ENCODE measurements around the gene OTOL1.

DNA sequence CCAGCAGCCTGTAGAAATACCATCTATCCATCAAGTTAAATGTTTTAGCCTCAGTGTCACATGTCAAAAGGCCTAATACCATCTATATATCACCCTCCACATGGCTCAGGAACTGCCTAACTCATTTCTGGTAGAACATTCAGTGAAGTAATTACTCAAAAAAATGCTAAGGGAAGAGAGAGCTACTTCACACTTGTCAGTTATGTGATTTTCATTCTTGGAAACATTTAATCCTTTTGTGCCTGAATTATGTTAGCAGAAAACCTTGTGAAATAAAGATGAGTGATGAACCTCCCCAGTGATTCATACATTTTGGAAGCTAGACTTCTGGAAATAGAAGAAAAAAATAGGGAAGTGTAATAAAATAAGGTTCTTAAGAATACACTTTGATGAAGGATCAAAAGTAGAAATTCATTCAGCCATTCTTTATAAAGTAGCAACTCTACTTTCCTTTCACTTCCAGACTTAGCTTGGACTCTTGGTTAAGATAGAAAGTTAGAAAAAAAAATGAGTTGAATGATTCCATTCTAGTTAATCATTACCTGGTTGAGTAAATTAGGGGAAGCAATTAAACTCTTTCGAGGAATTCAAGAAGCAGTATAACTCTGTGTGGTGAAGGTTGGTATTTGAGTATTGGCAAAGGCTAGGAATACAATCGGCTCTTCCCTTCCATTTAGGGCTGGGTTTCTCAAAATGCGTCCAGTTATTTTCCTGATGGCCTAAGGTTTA, 3.6 kb downstream of the OTOL1 start:
- no peak for TF ChIP-seq EZH2 (IDR thresholded peaks at IDR 0.05; ENCODE audit: borderline replicate concordance, low read depth, low read length, severe bottlenecking)
- TF ChIP-seq, protein P1, sequence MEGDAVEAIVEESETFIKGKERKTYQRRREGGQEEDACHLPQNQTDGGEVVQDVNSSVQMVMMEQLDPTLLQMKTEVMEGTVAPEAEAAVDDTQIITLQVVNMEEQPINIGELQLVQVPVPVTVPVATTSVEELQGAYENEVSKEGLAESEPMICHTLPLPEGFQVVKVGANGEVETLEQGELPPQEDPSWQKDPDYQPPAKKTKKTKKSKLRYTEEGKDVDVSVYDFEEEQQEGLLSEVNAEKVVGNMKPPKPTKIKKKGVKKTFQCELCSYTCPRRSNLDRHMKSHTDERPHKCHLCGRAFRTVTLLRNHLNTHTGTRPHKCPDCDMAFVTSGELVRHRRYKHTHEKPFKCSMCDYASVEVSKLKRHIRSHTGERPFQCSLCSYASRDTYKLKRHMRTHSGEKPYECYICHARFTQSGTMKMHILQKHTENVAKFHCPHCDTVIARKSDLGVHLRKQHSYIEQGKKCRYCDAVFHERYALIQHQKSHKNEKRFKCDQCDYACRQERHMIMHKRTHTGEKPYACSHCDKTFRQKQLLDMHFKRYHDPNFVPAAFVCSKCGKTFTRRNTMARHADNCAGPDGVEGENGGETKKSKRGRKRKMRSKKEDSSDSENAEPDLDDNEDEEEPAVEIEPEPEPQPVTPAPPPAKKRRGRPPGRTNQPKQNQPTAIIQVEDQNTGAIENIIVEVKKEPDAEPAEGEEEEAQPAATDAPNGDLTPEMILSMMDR (IDR thresholded peaks at IDR 0.05; ENCODE audit: extremely low read depth in 1 of 2, insufficient read depth in 1 of 2, low read depth in 1 of 2, low read length in 2 of 2): no peak
- TF ChIP-seq, protein P2, sequence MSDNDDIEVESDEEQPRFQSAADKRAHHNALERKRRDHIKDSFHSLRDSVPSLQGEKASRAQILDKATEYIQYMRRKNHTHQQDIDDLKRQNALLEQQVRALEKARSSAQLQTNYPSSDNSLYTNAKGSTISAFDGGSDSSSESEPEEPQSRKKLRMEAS (IDR thresholded peaks at IDR 0.05; ENCODE audit: insufficient read depth, insufficient read length): no peak

All from endothelial cell of umbilical vein (primary cell).